Stomach (tissue), 9 donors: ENCODE results near the gene GABRG3. TPM values are rescaled to one million over a fixed set of nuclear protein-coding genes. Genes with fewer than 3 reads are reported as not detected.

Source experiments
- DNase-seq, 2 donors: peaks; one replicate each; pipeline versions ENCODE4 v3.0.0 to v3.0.0-alpha.2; 2013 to 2019
- H3K27ac ChIP-seq, 5 donors: fragments of 200-600 bp in 4 of 5; sonication (generic) in 4 of 5; one replicate each; pipeline ENCODE4 v1.5.1; 2013 to 2019; ENCODE audit warnings: mild to moderate bottlenecking in 1 of 5, moderate library complexity in 1 of 5
- H3K27me3 ChIP-seq, 3 donors: fragments of 200-600 bp; sonication (generic); one replicate each; pipeline ENCODE4 v1.5.1; 2017 to 2019; ENCODE audit warnings: mixed run types in 1 of 3
- H3K36me3 ChIP-seq, 4 donors: fragments of 200-600 bp; sonication (generic); 1 replicate in 3 of 4; 2 replicates in 1 of 4; pipeline ENCODE4 v1.5.1; 2016 to 2019
- H3K4me1 ChIP-seq, 4 donors: fragments of 200-600 bp; sonication (generic); one replicate each; pipeline ENCODE4 v1.5.1; 2016 to 2019
- H3K4me3 ChIP-seq, 4 donors: fragments of 200-600 bp; sonication (generic) in 3 of 4; one replicate each; pipeline ENCODE4 v1.5.1; 2016 to 2019; ENCODE audit warnings: mild to moderate bottlenecking in 1 of 4
- H3K9me3 ChIP-seq, 4 donors: fragments of 200-600 bp; sonication (generic); one replicate each; pipeline ENCODE4 v1.5.1; 2016 to 2019
- EP300 ChIP-seq: sonication (generic); formaldehyde crosslinking; IDR thresholded peaks from one replicate; pipeline ENCODE4 v1.6.1; 2017; ENCODE audit warnings: antibody characterized with exemption
- POLR2A ChIP-seq, 4 donors: fragments of 450-650 bp; IDR thresholded peaks; one replicate each; pipeline ENCODE4 v1.6.1; 2016; ENCODE audit warnings: antibody characterized with exemption in 4 of 4, control low read depth in 2 of 4, mild to moderate bottlenecking in 1 of 4, moderate library complexity in 1 of 4
- POLR2AphosphoS5 ChIP-seq, 3 donors: sonication (generic); formaldehyde crosslinking; IDR thresholded peaks; one replicate each; pipeline ENCODE4 v1.6.1; 2016; ENCODE audit warnings: antibody characterized with exemption in 3 of 3
- WGBS, 5 donors: extraction: QIAGEN DNeasy Blood & Tissue Kit in 3 of 5; methylation state at CpG; one replicate each; pipeline versions ENCODE4 v1.1.5 to v1.1.7; 2013 to 2018; 5-methylcytosine and 5-hydroxymethylcytosine counted together
- intact Hi-C: fragments of 100-400 bp; cut with DNase I; formaldehyde crosslinking; loops from one replicate; pipeline ENCODE4 v1.15.1; 2023; ENCODE audit warnings: low total_unique reads
- polyA plus RNA-seq, 3 donors: library from polyadenylated mRNA; stranded (reverse); fragments of 200-250 nt; gene quantifications; one replicate each; pipeline ENCODE4 v1.2.3, GENCODE V29; 2013
- total RNA-seq, 5 donors: library from RNA; depleted of rRNA; stranded (reverse); fragments of >200 nt; gene quantifications; one replicate each; pipeline versions ENCODE4 v1.1.0 to v1.2.3, GENCODE V29; 2014 to 2016
- TF ChIP-seq, protein P1 (sequence below), 7 experiments: fragments of 450-650 bp in 4 of 7; fragments of 200-600 bp in 3 of 7; sonication (generic) in 3 of 7; IDR thresholded peaks; one replicate each; pipeline ENCODE4 v1.5.1; 2016 to 2019; ENCODE audit warnings: antibody characterized with exemption in 7 of 7, control low read depth in 2 of 7, mild to moderate bottlenecking in 1 of 7
- donor health status: healthy with polysubstance abuse.
- donor health status: Bipolar disorder and iron deficiency.
- donor health status: healthy.

Gene GABRG3
- total and polyA plus RNA-seq, 8 donors = 0.37 to 1.5 TPM; not detected in 6

DNA sequence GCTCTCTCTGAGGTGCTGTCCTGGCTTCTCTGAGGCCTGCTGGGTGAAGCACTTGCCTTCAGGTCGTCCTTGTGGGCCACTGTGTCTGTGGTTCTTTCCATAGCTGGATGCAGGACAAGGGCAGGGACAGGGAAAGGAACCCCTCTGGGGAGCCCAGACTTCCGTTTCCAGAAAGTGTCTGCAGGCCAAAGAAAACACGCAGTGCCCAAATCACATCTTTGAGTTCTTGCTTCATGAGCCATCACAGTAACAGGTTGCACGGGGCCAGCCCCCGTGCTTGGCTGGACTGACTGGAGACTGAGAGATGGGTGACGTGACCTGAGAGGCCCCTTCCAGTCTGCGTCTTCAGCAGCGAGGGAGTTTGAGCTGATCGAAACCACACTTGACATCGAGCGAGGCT lies 115.8 kb downstream of the GABRG3 start:
- H3K4me1 ChIP-seq = no peaks in the 10 kb centered on the region
- H3K9me3 ChIP-seq = peaks cover 0 to 20% (median 18%) of the 10 kb centered on the region in 4 donors
- H3K36me3 ChIP-seq = no peaks in the 10 kb centered on the region
- TF ChIP-seq EP300 (no peak), POLR2A (IDR thresholded peaks at IDR 0.05) (no peak), POLR2AphosphoS5 (IDR thresholded peaks at IDR 0.05) (no peak)
- TF ChIP-seq, protein P1, sequence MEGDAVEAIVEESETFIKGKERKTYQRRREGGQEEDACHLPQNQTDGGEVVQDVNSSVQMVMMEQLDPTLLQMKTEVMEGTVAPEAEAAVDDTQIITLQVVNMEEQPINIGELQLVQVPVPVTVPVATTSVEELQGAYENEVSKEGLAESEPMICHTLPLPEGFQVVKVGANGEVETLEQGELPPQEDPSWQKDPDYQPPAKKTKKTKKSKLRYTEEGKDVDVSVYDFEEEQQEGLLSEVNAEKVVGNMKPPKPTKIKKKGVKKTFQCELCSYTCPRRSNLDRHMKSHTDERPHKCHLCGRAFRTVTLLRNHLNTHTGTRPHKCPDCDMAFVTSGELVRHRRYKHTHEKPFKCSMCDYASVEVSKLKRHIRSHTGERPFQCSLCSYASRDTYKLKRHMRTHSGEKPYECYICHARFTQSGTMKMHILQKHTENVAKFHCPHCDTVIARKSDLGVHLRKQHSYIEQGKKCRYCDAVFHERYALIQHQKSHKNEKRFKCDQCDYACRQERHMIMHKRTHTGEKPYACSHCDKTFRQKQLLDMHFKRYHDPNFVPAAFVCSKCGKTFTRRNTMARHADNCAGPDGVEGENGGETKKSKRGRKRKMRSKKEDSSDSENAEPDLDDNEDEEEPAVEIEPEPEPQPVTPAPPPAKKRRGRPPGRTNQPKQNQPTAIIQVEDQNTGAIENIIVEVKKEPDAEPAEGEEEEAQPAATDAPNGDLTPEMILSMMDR (IDR thresholded peaks at IDR 0.05) = no peak
- intact Hi-C loops = no loop called here
- no peak for DNase-seq
- no peak overlapping the region for H3K4me3 ChIP-seq
- 69 to 83% (median 80%) methylated on average over 11 of the region's 11 CpGs for WGBS, 5 donors
- H3K27me3 ChIP-seq = no peaks in the 10 kb centered on the region
- no peak overlapping the region for H3K27ac ChIP-seq

DNA sequence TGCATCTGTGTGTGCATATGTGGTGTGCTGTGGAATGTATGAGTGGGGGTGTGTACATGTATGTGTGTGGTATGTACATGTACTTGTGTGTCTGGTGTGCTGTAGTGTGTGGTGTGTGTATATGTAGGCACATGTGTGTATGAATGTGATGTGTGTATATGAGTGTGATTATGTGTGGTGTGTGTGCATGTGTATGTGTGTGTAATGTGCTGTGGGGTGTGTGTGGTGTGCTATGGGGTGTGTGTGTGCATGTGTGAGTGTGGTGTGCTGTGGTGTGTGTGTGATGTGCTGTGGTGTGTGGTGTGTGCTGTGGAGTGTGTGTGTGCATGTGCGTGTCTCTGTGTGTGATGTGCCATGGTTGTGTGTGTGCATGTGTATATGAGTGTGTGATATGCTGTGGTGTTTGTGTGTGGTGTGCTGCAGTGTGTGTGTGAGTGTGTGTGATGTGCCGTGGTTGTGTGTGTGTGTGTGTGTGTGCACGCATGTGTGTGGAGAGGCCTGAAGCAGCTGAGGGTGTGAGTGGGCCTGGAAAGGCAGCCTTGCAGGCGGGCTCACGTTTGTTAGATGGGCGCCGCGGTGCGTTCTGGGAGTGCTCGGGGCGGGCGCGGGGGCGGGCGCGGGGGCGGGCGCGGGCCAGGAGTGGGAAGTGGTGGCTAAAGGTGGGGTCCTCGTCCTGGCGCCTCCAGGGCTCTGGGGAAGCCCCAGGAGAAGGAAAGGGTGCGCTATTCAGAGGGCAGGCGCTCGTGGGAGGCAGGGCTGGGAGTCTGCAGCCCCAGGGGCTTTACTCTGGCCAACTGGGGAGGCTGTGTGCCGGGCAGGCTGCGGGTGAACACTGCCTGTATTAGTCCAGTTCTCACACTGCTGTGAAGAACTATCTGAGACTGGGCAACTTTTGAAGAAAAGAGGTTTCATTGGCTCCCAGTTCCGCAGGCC lies 116.9 kb downstream of the GABRG3 start:
- Histone ChIP-seq H3K36me3 (no peaks in the 10 kb centered on the region), H3K4me3 (no peak overlapping the region), H3K4me1 (no peaks in the 10 kb centered on the region), H3K27me3 (no peaks in the 10 kb centered on the region), H3K9me3 (peaks cover 0 to 20% (median 18%) of the 10 kb centered on the region in 4 donors), H3K27ac (no peak overlapping the region)
- WGBS, 5 donors = 84 to 94% (median 89%) methylated on average over 14 to 27 of the region's 27 CpGs
- no peak for DNase-seq
- TF ChIP-seq EP300 (no peak), POLR2A (IDR thresholded peaks at IDR 0.05) (no peak), POLR2AphosphoS5 (IDR thresholded peaks at IDR 0.05) (no peak)
- TF ChIP-seq, protein P1 (IDR thresholded peaks at IDR 0.05) = no peak
- intact Hi-C loops = no loop called here

DNA sequence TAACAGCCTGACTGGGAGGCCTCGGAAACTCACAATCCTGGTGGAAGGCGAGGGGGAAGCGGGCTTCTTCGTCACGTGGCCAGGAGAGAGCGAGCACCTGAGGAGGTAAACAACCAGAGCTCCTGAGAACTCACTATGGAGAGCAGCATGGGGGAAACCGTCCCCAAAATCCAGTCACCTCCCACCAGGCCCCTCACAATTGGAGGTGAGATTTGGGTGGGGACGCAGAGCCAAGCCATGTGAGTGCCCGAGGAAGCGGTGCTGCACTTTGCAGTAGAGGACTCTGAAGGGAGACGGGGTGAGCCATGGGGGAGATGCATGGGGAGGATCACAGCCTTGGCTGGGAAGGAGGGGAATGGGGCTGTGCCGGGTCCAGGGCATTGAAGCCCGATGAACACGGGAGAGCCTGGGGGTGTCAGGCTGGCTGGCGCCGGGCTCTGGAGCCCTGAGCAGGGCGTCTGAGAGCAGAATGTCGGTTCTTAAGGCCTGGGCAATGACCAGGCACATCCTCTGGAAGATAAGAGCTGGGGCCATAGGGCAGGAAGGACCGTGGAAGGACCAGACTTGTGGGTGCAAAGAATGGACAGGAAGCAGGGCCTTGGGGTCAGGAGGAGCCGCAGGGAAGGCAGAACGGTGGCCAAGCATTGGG lies 117.7 kb downstream of the GABRG3 start:
- WGBS, 5 donors = 84 to 93% (median 91%) methylated on average over 21 of the region's 21 CpGs
- H3K9me3 ChIP-seq = peaks cover 0 to 20% (median 18%) of the 10 kb centered on the region in 4 donors

DNA sequence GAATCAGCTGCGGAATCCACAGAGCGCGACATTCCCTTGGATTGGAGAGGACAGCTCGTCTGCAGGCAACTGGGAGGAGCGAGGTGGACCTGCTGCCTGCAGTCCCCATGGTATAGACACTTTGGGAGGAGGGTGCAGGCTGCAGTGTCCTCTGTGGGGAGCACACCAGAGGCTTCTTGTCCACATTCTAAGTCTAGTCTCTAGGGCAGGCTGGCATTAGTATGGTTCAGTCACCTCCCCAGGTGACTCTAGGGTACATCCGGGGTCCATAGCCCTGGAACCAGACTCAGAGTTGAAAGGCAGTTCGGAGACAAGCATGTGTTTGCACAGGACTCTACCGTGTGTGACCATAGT lies 118.2 kb downstream of the GABRG3 start:
- intact Hi-C loops = no loop called here
- WGBS, 5 donors = 83 to 95% (median 89%) methylated on average over 5 to 8 of the region's 8 CpGs
- H3K27me3 ChIP-seq = no peaks in the 10 kb centered on the region
- peaks cover 0 to 5% (median 0%) of the 10 kb centered on the region in 4 donors for H3K4me1 ChIP-seq
- no peak overlapping the region for H3K27ac ChIP-seq
- H3K36me3 ChIP-seq = no peaks in the 10 kb centered on the region
- DNase-seq = no peak
- H3K4me3 ChIP-seq = no peak overlapping the region
- no peak for TF ChIP-seq POLR2AphosphoS5 (IDR thresholded peaks at IDR 0.05)
- TF ChIP-seq, protein P1 (IDR thresholded peaks at IDR 0.05) = no peak
- TF ChIP-seq POLR2A (IDR thresholded peaks at IDR 0.05) = no peak
- TF ChIP-seq EP300 = no peak
- peaks cover 0 to 20% (median 18%) of the 10 kb centered on the region in 4 donors for H3K9me3 ChIP-seq

More for the DNA sequence above, 117.7 kb downstream of the GABRG3 start:
- no peak for DNase-seq
- Histone ChIP-seq H3K27ac (no peak overlapping the region), H3K36me3 (no peaks in the 10 kb centered on the region), H3K27me3 (no peaks in the 10 kb centered on the region), H3K4me3 (no peak overlapping the region), H3K4me1 (no peaks in the 10 kb centered on the region)
- intact Hi-C loops = no loop called here
- TF ChIP-seq POLR2AphosphoS5 (IDR thresholded peaks at IDR 0.05) (no peak), POLR2A (IDR thresholded peaks at IDR 0.05) (no peak), EP300 (no peak)
- TF ChIP-seq, protein P1 (IDR thresholded peaks at IDR 0.05) = no peak
